Stimulated activated CD8-positive, alpha-beta memory T cell treated with anti-CD3 and anti-CD28 coated beads, Interleukin-4, amount 100 ng/mL, for 48 hours (primary cell): Measurements from ENCODE around the gene JAKMIP3.
A peak's percentile ranks its signal among the peaks of the same experiment; 100 is the strongest.

Experiments used
- DNase-seq: peaks from one replicate; pipeline ENCODE4 v3.0.0-alpha.2; 2020

JAKMIP3 gene

GRCh38 chr10:132100091-132100481 is 34.3 kb downstream of the JAKMIP3 start:
- DNase-seq, result no peak

GRCh38 chr10:132100556-132101349 is 35.0 kb downstream of the JAKMIP3 start:
- peak; percentile 16 for DNase-seq

GRCh38 chr10:132101529-132101928 is 35.8 kb downstream of the JAKMIP3 start:
- peak; percentile 18 for DNase-seq

GRCh38 chr10:132102071-132102716 is 36.4 kb downstream of the JAKMIP3 start:
- peak; percentile 8 for DNase-seq

GRCh38 chr10:132102717-132103110 is 37.0 kb downstream of the JAKMIP3 start:
- DNase-seq, result peak; percentile 13

GRCh38 chr10:132103116-132103910 is 37.6 kb downstream of the JAKMIP3 start:
- peak; percentile 7 for DNase-seq

- peak; percentile 3 for DNase-seq
Observed at GRCh38 chr10:132104062-132104461, 38.3 kb downstream of the JAKMIP3 start.

- peak; percentile 14 for DNase-seq
Observed at GRCh38 chr10:132104471-132105301, 38.9 kb downstream of the JAKMIP3 start.

GRCh38 chr10:132105302-132105995 is 39.7 kb downstream of the JAKMIP3 start:
- peak; percentile 10 for DNase-seq

- DNase-seq, result no peak
Observed at GRCh38 chr10:132106431-132106830, 40.7 kb downstream of the JAKMIP3 start.

- DNase-seq, result peak; percentile 15
Observed at GRCh38 chr10:132107186-132107948, 41.6 kb downstream of the JAKMIP3 start.

GRCh38 chr10:132107949-132108877 is 42.5 kb downstream of the JAKMIP3 start:
- peak; percentile 18 for DNase-seq

- DNase-seq, result no peak
Observed at GRCh38 chr10:132109341-132110110, 43.8 kb downstream of the JAKMIP3 start.

GRCh38 chr10:132110111-132110521 is 44.4 kb downstream of the JAKMIP3 start:
- DNase-seq, result peak; percentile 4

- no peak for DNase-seq
Observed at GRCh38 chr10:132110713-132111112, 45.0 kb downstream of the JAKMIP3 start.

- DNase-seq, result no peak
Observed at GRCh38 chr10:132111121-132111731, 45.5 kb downstream of the JAKMIP3 start.

GRCh38 chr10:132111871-132112341 is 46.2 kb downstream of the JAKMIP3 start:
- no peak for DNase-seq

- no peak for DNase-seq
Observed at GRCh38 chr10:132112611-132113010, 46.9 kb downstream of the JAKMIP3 start.

GRCh38 chr10:132113206-132113605 is 47.5 kb downstream of the JAKMIP3 start:
- DNase-seq, result no peak
